ENCODE results near the gene FAM120AOS.

Gene FAM120AOS

GRCh38 chr9:93453047-93453914 lies at the start of gene FAM120AOS:
Gene FAM120AOS, minus strand, starts transcription at chr9:93453581. Its CDS starts 872 bp downstream, at chr9:93452709.
- DNase-seq (ENCODE audit: low spot score), result peak; percentile 90

DNA sequence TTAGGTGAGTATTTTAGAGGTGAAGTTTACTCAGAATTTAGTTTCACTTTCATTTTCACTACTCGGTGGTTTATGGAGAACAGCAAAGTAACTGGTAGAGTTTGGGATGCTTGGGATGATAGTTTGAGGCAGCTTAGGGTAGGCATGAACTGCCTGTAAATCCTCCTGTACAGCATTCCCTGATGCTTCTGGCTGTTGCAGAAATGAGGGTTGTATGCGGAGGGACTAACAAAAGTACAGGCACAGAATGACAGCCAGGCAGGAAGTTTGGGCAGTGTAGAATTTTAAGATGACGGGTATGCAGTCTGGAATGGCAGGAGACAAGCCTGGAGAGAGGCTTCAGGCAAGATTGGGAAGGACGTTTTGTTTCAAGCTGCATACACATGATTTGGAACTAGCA lies 48.0 kb upstream of the FAM120AOS start:
- peak; percentile 59 for DNase-seq (ENCODE audit: low spot score)

DNA sequence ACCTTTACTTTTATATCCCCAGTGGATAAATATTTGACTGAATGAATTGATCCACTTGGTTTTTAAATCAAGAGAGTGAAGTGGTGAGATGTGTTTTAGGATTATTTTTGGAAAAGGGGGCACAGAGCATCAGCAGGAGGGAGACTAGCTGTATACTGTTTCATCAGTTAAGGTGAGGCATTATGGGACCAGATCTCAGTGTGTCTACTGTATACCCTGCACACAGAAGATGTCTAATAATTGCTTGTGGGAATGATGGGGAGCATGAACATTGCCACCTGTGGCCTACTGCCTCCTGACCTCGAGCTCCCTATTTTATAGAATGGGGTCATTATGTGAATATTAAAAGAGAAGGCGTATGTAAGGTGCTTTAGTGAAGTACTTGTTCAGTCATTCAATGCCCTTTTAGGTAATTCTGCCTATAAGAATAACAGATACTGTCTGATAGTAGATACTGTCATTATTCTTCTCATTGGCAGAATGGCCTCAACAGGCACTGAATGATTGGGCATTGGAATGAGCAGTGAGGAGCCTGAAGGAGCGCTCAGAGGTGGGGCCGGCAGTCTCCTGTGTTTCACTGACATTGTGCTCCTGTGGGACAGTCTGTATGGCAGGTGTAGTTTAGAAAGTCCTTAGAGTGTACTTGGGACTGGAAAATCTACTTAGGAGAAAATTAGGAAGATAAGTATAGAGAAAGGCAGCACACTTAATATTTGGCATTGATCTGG lies 47.4 kb upstream of the FAM120AOS start:
- DNase-seq (ENCODE audit: low spot score), result no peak

- DNase-seq (ENCODE audit: low spot score), result no peak
Measured at GRCh38 chr9:93496285-93496684, 42.9 kb upstream of the FAM120AOS start.

DNA sequence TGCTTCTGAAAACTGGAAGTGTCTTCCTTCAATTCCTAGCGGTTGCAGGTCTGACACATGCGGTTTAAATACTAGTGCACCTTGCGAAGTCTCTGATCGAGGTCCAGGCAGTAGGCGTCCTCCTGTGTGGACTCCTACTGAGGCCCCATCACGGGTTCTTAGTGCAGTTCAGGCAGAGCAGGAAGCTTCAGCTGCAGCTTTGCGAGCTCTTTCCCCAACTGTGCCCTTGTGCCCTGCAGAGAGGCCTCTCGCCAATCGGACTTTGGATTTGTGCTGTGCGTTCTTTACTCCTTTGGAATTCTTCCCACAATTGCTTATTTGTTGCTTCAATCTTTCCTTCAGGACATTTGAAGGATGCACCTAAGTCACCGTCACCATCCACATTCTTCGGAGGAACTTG lies 40.6 kb upstream of the FAM120AOS start:
- DNase-seq (ENCODE audit: low spot score), result no peak

GRCh38 chr9:93492327-93492726 lies 38.9 kb upstream of the FAM120AOS start:
- no peak for DNase-seq (ENCODE audit: low spot score)

DNA sequence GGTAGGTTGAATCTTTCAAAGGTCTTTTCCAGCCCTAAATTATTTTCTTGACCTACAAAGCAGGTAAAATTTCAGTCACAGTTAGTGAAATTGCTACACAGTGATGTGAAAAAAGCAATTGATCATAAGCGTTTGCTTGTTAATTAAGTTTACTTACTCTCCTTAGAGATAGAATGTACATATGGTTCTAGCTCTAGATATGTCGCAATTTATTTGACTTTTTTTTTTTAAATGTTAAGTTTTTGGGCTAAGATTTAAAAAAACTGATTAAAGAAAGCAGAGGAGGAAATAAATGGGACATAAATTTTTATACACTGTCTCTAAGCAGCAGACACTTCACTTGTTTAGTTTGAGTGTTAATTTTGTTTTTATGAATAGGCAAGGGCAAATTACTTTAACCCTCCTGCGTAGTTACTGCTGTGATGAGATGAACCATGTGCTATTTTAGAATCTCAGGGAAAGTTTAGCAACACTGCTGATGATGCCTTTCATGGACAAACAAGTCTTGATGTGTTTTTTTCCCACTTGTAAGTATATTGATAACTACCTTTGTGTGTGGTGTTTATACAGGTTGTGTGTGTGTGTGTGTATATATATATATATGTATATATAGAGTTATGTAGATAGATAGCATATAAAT lies 38.3 kb upstream of the FAM120AOS start:
- DNase-seq (ENCODE audit: low spot score), result no peak

DNA sequence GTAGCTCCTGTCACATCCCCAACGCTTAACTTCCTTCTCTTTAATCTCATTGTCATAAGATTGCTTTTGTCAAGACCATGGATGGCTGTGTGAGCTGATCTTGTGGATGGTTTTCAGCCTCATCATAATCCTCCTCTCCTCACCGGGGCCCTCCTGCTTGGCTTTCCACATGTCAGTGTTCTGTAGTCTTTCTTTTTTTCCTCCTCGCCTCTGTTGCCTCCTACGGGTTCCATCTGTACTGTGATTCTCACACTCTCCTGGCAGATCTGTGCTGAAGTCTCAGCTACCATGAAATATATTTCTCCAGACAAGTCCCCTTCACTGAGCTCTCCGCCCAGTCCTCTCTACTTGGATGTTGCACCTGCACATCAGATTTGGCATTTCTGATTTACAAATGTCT lies 34.9 kb upstream of the FAM120AOS start:
- no peak for DNase-seq (ENCODE audit: low spot score)

DNA sequence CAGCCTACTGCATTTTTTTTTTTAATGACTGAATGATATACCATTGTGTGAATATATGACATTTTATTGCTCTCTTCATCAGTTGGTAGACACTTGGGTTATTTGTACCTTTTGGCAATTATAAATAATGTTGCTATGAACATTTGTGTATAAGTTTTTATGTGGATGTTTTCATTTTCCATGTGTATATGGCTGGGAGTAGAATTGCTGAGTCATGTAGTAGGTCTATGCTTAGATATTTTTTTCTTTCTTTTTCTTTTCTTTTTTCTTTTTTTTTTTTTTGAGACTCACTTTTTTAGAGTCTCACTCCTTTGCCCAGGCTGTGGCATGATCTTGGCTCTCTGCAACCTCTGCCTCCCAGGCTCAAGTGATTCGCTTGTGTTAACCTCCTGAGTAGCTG lies 32.9 kb upstream of the FAM120AOS start:
- DNase-seq (ENCODE audit: low spot score), result peak; percentile 33

GRCh38 chr9:93483497-93483896 lies 30.1 kb upstream of the FAM120AOS start:
- no peak for DNase-seq (ENCODE audit: low spot score)

GRCh38 chr9:93480728-93481324 lies 27.4 kb upstream of the FAM120AOS start:
- no peak for DNase-seq (ENCODE audit: low spot score)

DNA sequence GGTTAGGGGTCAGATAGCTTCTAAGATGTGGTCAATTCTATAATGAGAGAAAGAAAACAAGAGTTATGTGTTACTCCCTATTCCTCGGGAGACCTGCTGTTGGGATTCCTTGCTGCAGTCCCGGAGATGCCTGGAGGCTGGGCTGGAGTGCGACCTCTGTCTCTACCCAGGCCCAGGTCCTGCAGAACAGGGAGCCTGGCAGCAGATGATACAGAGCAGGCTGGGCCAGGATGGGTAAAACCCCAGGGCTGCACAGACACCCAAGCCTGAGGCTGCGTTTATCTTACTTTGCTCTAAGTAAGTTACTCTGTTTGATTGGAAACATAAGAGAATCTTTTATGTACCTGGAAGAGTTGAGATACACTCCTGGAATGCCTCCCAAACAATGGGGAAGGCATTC lies 26.9 kb upstream of the FAM120AOS start:
- no peak for DNase-seq (ENCODE audit: low spot score)

- no peak for DNase-seq (ENCODE audit: low spot score)
Measured at GRCh38 chr9:93479726-93480125, 26.3 kb upstream of the FAM120AOS start.

DNA sequence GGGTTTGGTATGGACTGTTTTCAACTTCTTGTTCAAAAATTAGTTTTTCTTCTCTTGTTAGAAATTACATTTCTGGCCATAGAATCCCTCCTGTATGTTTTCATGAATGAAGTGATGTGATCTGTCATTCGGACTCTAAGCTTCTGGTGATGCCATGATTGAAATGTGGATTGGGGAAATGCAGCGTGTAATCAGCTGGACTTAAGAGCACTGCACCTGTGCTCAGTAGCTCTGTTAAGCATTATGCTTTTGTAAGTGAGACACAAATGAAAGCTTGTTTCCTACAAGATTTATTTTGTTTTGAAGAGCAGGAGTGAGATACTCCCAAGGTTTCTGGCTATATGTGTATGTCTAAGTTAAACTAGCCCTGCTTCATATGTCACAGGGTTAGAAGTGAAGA lies 24.0 kb upstream of the FAM120AOS start:
- no peak for DNase-seq (ENCODE audit: low spot score)

DNA sequence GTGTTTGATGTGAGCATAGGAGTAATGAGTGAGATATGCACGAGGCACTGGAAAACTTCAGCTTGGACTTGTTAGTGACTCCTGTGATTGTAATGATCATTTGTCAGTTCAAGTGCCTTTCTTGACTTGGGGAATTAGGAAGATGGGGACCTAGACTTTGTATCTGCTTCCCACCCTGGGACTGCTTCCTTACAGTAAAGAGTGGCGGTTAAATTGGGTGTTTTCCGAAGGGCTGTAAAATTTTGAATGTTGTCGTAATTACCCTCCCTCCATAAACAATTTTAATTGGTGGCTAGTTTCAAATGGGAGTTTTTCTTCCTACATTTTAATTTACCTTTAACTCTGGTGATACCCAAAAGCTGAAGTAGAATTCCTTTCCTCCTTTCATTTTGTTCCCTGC lies 23.5 kb upstream of the FAM120AOS start:
- DNase-seq (ENCODE audit: low spot score), result no peak

- no peak for DNase-seq (ENCODE audit: low spot score)
Measured at GRCh38 chr9:93475856-93476255, 22.5 kb upstream of the FAM120AOS start.

DNA sequence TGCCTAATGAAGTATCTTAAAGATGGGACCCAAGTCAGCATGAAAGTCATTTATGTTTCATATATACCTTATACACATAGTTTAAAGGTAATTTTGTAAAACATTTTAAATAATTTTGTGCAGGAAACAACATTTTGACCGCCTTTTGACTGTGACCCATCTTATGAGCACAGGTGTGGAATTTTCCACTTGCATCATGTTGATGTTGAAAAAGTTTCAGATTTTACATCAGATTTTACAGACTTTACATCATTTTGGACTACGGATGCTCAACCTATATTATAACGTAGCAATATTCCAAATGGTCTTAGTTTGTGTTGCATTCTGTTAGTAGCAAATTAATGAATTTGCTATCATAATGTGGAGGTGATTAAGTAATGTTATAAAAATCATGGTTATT lies 21.7 kb upstream of the FAM120AOS start:
- DNase-seq (ENCODE audit: low spot score), result no peak

- no peak for DNase-seq (ENCODE audit: low spot score)
Measured at GRCh38 chr9:93473411-93473810, 20.0 kb upstream of the FAM120AOS start.

DNA sequence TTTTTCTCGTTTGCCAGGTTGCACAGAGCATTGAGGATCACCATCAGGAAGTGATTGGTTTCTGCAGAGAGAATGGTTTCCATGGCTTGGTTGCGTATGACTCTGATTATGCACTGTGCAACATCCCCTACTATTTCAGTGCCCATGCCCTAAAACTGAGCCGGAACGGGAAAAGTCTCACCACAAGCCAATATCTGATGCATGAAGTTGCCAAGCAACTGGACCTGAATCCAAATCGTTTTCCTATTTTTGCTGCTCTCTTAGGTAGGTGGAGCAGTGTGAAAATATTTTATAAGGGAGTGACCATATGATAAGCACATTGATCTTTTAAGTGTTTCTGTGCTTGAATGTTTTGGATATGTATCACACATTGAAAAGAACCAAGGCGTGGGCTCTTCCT lies 17.7 kb upstream of the FAM120AOS start:
- DNase-seq (ENCODE audit: low spot score), result no peak

DNA sequence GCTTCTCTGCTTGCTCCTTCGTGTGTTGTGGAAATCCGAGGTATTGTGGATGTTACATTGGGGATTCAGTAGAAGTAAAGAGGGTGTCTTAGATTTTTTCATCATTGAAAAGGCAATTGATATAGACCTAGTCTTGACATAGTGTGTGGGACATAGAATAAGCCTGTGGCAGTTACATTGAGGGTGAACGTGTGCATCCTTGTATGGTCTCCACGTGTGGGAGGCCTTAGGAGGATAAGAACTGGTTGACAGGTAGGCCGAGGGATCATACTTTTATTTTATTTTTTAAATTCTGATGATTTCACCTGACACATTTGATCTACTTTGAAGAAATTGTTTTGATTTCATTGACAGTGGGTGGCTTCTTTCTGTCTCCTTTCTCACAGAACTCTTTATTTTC lies 17.0 kb upstream of the FAM120AOS start:
- DNase-seq (ENCODE audit: low spot score), result no peak

DNA sequence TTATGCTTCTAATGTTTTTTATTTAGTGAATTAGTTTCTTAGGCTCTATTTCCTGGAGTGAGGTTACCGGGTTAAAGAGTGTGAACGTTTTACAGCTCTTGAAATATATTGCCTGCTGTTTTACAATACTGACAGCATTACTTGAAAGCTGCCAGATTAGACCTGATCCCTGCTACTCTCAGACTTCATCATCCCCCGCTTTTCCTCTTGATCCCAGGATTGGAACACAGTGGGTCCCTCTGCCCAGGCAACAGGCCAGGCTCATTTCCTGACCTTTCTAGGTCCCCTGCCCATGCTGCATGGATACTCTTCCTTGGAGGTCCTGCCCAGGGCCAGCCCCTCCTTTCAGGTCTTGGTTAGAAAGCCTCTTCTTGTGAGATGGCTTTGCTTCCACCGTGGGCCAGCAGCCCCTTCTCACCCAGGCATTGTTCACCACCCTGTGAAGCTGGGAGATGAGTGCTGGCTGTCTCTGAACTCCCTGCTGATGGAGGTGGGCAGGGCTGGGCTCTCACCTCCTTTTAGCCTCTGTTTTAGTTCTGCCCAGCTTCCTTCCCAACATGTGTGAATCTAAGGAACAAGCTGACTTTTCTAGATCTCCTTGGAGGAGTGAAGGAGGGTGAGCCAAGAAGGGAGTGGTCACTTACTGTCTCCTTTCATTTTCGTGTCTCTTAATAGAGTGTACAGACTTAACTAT lies 15.5 kb upstream of the FAM120AOS start:
- DNase-seq (ENCODE audit: low spot score), result no peak

DNA sequence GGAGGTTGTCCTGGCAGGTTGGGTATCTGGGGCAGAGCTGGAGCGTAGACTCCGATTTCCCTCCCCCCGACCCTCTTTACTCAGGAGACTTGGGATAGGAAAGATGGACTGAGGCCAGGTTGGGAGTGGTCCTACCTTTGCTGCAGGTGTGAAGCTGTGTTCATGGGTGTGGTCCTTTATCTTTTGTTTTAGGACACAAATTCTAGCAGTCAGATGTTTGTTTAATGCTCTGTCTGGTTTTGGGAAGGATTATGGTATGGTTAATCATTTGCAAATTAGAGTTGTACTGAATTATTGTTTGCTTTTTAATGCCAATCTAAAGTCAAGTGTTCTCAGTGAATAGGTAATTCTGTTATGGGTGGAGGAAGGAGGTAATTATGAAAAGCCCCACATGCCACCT lies 14.1 kb upstream of the FAM120AOS start:
- DNase-seq (ENCODE audit: low spot score), result no peak

Measured in hematopoietic multipotent progenitor cell treated with erythropoietin and hydrocortisone succinate and interleukin-3 and kit ligand, for 17 days (in vitro differentiated cells).